Naive thymus-derived CD4-positive, alpha-beta T cell (primary cell): ENCODE measurements around the gene PCDHGA1. TPM values are rescaled to one million over a fixed set of nuclear protein-coding genes. Genes with fewer than 3 reads are reported as not detected.

Experiments
- ATAC-seq: fragments of 150-1000 bp; cut with Tn5 transposase; 2 replicates; pipeline ENCODE4 v1.10.0; 2021; ENCODE audit warnings: mild to moderate bottlenecking, moderate library complexity
- CTCF ChIA-PET: fragments of 350-600 bp; sonication (Branson Sonifier 250); formaldehyde crosslinking; loops from one replicate; lab custom pipeline; 2021; ENCODE audit warnings: antibody characterized with exemption; lab: Charles Lee
- POLR2A ChIA-PET: fragments of 350-600 bp; sonication (Branson Sonifier 250); formaldehyde crosslinking; loops from one replicate; lab custom pipeline; 2021; ENCODE audit warnings: antibody characterized with exemption, inconsistent platforms; lab: Charles Lee
- DNase-seq, 9 donors: peaks; one replicate each; pipeline versions ENCODE4 v3.0.0 to v3.0.0-alpha.2; 2020 to 2022; ENCODE audit warnings: mixed read lengths in 1 of 9
- H3K27ac ChIP-seq: one replicate; pipeline ENCODE4 v1.7.0; 2013; ENCODE audit warnings: mild to moderate bottlenecking, low read depth, low read length, moderate library complexity
- H3K27me3 ChIP-seq, 2 donors: one replicate each; pipeline ENCODE4 v1.7.0; 2013; ENCODE audit warnings: low read length in 2 of 2, mild to moderate bottlenecking in 2 of 2, moderate library complexity in 2 of 2; ENCODE audit not compliant: control insufficient read depth in 2 of 2, insufficient read depth in 2 of 2
- H3K36me3 ChIP-seq, 3 experiments: 1 replicate in 2 of 3; 2 replicates in 1 of 3; pipeline ENCODE4 v1.7.0; 2013; ENCODE audit warnings: low read length in 3 of 3, mild to moderate bottlenecking in 3 of 3, moderate library complexity in 1 of 3; ENCODE audit not compliant: insufficient read depth in 3 of 3, control insufficient read depth in 2 of 3
- H3K4me1 ChIP-seq, 2 donors: one replicate each; pipeline ENCODE4 v1.7.0; 2013; ENCODE audit warnings: low read length in 2 of 2, mild to moderate bottlenecking in 2 of 2, moderate library complexity in 1 of 2; ENCODE audit not compliant: control insufficient read depth in 2 of 2, insufficient read depth in 2 of 2
- H3K4me3 ChIP-seq: 2 replicates; pipeline ENCODE4 v1.7.0; 2013; ENCODE audit warnings: mild to moderate bottlenecking, low read length
- H3K9me3 ChIP-seq, 3 experiments: 1 replicate in 2 of 3; 2 replicates in 1 of 3; pipeline ENCODE4 v1.7.0; 2013; ENCODE audit warnings: low read length in 3 of 3; ENCODE audit not compliant: control insufficient read depth in 2 of 3
- H3K27ac Mint-ChIP-seq, 9 donors: one replicate each; pipeline ENCODE4 v1.8.0; 2020 to 2022; ENCODE audit warnings: mixed read lengths in 9 of 9, mild to moderate bottlenecking in 8 of 9, moderate library complexity in 5 of 9, inconsistent platforms in 2 of 9
- H3K27me3 Mint-ChIP-seq, 5 donors: one replicate each; pipeline ENCODE4 v1.8.0; 2021 to 2022; ENCODE audit warnings: mixed read lengths in 5 of 5, mild to moderate bottlenecking in 1 of 5
- H3K36me3 Mint-ChIP-seq, 5 donors: one replicate each; pipeline ENCODE4 v1.8.0; 2020 to 2022; ENCODE audit warnings: mixed read lengths in 5 of 5, mild to moderate bottlenecking in 3 of 5, inconsistent platforms in 1 of 5
- H3K4me1 Mint-ChIP-seq, 7 donors: one replicate each; pipeline ENCODE4 v1.8.0; 2020 to 2022; ENCODE audit warnings: mixed read lengths in 7 of 7, mild to moderate bottlenecking in 3 of 7, inconsistent platforms in 1 of 7
- H3K4me3 Mint-ChIP-seq, 10 donors: one replicate each; pipeline ENCODE4 v1.8.0; 2020 to 2022; ENCODE audit warnings: mild to moderate bottlenecking in 10 of 10, mixed read lengths in 10 of 10, moderate library complexity in 6 of 10, inconsistent platforms in 2 of 10
- H3K9me3 Mint-ChIP-seq, 11 donors: one replicate each; pipeline ENCODE4 v1.8.0; 2020 to 2022; ENCODE audit warnings: mixed read lengths in 11 of 11, mild to moderate bottlenecking in 4 of 11, inconsistent platforms in 1 of 11, moderate library complexity in 1 of 11
- intact Hi-C, 2 donors: fragments of 100-400 bp; cut with micrococcal nuclease; formaldehyde crosslinking; loops; one replicate each; pipeline ENCODE4 v1.15.1; 2023
- polyA plus RNA-seq, 2 donors: library from polyadenylated mRNA; unstranded; fragments of 300-500 nt; fragmentation: Illumina TruSeq; gene quantifications; one replicate each; pipeline ENCODE4 v1.2.3, GENCODE V29; 2021
- total RNA-seq, 6 experiments: library from RNA in 5 of 6; stranded (reverse) in 5 of 6; gene quantifications; 1 replicate in 5 of 6; 2 replicates in 1 of 6; pipeline ENCODE4 v1.2.3 and lab custom pipeline; 2021 to 2026

PCDHGA1 gene
- total and polyA plus RNA-seq, 7 experiments from 2014 or later = 0.08 to 0.54 (median 0.17) TPM; not detected in 2

- Histone ChIP-seq H3K4me1 (no peaks in the 10 kb centered on the region), H3K27ac (no peak overlapping the region), H3K9me3 (no peaks in the 10 kb centered on the region), H3K36me3 (no peaks in the 10 kb centered on the region), H3K27me3 (peaks cover 0 to 3% of the 10 kb centered on the region in 2 donors), H3K4me3 (no peak overlapping the region)
- peaks cover 0 to 5% (median 0%) of the 10 kb centered on the region in 11 donors for H3K9me3 Mint-ChIP-seq
- ChIA-PET POLR2A (no interaction called here), CTCF (no interaction called here)
- no peak for ATAC-seq
- no peak overlapping the region for H3K27ac Mint-ChIP-seq
- DNase-seq = no peak
- intact Hi-C loops = no loop called here
- H3K36me3 Mint-ChIP-seq = peaks cover 0 to 5% (median 4%) of the 10 kb centered on the region in 5 donors
- peaks cover 1 to 24% (median 11%) of the 10 kb centered on the region in 7 donors for H3K4me1 Mint-ChIP-seq
- peaks cover 42 to 71% (median 46%) of the 10 kb centered on the region in 5 donors for H3K27me3 Mint-ChIP-seq
- peak overlapping the region in 1 of 10 donors; percentile 20 for H3K4me3 Mint-ChIP-seq
Measured at GRCh38 chr5:141495453-141495811, 165.1 kb downstream of the PCDHGA1 start.

GRCh38 chr5:141496038-141496437 is 165.7 kb downstream of the PCDHGA1 start:
- H3K9me3 Mint-ChIP-seq = peaks cover 0 to 3% (median 0%) of the 10 kb centered on the region in 11 donors
- Histone ChIP-seq H3K36me3 (no peaks in the 10 kb centered on the region), H3K27ac (no peak overlapping the region), H3K9me3 (no peaks in the 10 kb centered on the region), H3K4me3 (no peak overlapping the region), H3K4me1 (no peaks in the 10 kb centered on the region), H3K27me3 (peaks cover 0 to 3% of the 10 kb centered on the region in 2 donors)
- ATAC-seq = no peak
- intact Hi-C loops = no loop called here
- no peak overlapping the region for H3K27ac Mint-ChIP-seq
- H3K36me3 Mint-ChIP-seq = peaks cover 0 to 5% (median under 1%) of the 10 kb centered on the region in 5 donors
- peaks cover 1 to 20% (median 10%) of the 10 kb centered on the region in 7 donors for H3K4me1 Mint-ChIP-seq
- H3K27me3 Mint-ChIP-seq = peaks cover 36 to 65% (median 40%) of the 10 kb centered on the region in 5 donors
- no peak overlapping the region for H3K4me3 Mint-ChIP-seq
- DNase-seq = no peak
- POLR2A ChIA-PET = no interaction called here
- CTCF ChIA-PET = no interaction called here

DNA sequence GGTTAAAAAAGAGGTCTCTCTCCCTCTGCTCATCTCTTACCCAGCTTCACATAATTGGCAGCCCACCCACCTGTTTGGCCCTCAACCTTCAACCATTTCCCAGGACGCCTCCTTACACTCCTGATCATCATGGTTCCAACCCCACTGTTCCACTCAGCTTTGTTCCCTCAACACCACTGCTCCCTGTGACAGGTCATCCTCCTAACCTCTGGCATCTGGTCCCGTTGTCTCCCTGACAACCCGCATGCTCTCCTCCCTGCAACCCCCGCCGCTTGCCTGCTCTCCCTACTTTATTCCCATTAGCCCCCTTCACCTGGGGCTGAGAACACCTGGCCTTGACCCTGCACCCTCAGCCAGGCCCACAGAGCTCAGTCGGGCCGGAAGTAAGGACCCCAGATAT is 171.4 kb downstream of the PCDHGA1 start:
- CTCF ChIA-PET = interaction anchor here (1.5 kb wide), 1 partner anchor 10 kb away, joined by 3 read pairs; no protein-coding TSS in a partner anchor
- H3K4me3 Mint-ChIP-seq = no peak overlapping the region
- no peaks in the 10 kb centered on the region for H3K4me1 Mint-ChIP-seq
- no peaks in the 10 kb centered on the region for H3K36me3 Mint-ChIP-seq
- DNase-seq (no peak), ATAC-seq (no peak)
- Histone ChIP-seq H3K4me3 (no peak overlapping the region), H3K9me3 (no peaks in the 10 kb centered on the region), H3K27ac (no peak overlapping the region), H3K27me3 (no peaks in the 10 kb centered on the region), H3K36me3 (no peaks in the 10 kb centered on the region), H3K4me1 (no peaks in the 10 kb centered on the region)
- peaks cover 3 to 27% (median 15%) of the 10 kb centered on the region in 5 donors for H3K27me3 Mint-ChIP-seq
- POLR2A ChIA-PET = no interaction called here
- intact Hi-C loops = no loop called here
- peaks cover 0 to 2% (median 0%) of the 10 kb centered on the region in 11 donors for H3K9me3 Mint-ChIP-seq
- no peak overlapping the region for H3K27ac Mint-ChIP-seq

- Mint-ChIP-seq H3K27me3 (peaks cover 0 to 16% (median 4%) of the 10 kb centered on the region in 5 donors), H3K36me3 (no peaks in the 10 kb centered on the region), H3K4me3 (no peak overlapping the region), H3K4me1 (no peaks in the 10 kb centered on the region), H3K27ac (no peak overlapping the region), H3K9me3 (peaks cover 0 to 2% (median 0%) of the 10 kb centered on the region in 11 donors)
- H3K4me3 ChIP-seq = no peak overlapping the region
- no peak overlapping the region for H3K27ac ChIP-seq
- CTCF ChIA-PET = no interaction called here
- DNase-seq = no peak
- no peaks in the 10 kb centered on the region for H3K27me3 ChIP-seq
- POLR2A ChIA-PET = no interaction called here
- H3K4me1 ChIP-seq = no peaks in the 10 kb centered on the region
- intact Hi-C loops = no loop called here
- H3K36me3 ChIP-seq = no peaks in the 10 kb centered on the region
- ATAC-seq = no peak
- H3K9me3 ChIP-seq = no peaks in the 10 kb centered on the region
Measured at GRCh38 chr5:141503681-141504080, 173.4 kb downstream of the PCDHGA1 start.

DNA sequence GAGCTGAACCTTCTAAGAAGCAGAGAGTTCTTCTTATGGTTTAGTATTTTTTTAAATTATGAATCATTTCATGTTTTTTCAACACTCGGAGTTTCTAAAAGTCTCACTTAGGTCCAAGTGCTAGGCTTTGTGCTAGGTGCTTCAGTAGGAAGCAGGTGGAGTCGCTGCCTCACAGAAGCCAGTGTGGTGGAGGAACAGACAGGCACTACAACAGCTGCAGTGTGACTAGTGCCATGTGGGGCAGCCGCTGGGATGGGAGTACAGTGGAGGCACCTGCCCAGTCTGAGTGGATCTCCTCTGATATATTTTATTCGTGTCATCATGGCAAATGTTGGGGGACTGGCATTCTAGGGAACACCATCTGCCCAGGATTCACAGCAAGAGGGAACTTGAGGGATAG is 173.9 kb downstream of the PCDHGA1 start:
- no peak for ATAC-seq
- H3K4me3 Mint-ChIP-seq = no peak overlapping the region
- Histone ChIP-seq H3K4me3 (no peak overlapping the region), H3K36me3 (no peaks in the 10 kb centered on the region), H3K27me3 (no peaks in the 10 kb centered on the region), H3K27ac (no peak overlapping the region), H3K9me3 (no peaks in the 10 kb centered on the region), H3K4me1 (no peaks in the 10 kb centered on the region)
- DNase-seq = no peak
- ChIA-PET CTCF (no interaction called here), POLR2A (no interaction called here)
- H3K9me3 Mint-ChIP-seq = peaks cover 0 to 2% (median 0%) of the 10 kb centered on the region in 11 donors
- peaks cover 0 to 4% (median 0%) of the 10 kb centered on the region in 7 donors for H3K4me1 Mint-ChIP-seq
- H3K27me3 Mint-ChIP-seq = peaks cover 0 to 13% (median 4%) of the 10 kb centered on the region in 5 donors
- no peaks in the 10 kb centered on the region for H3K36me3 Mint-ChIP-seq
- intact Hi-C loops = no loop called here
- no peak overlapping the region for H3K27ac Mint-ChIP-seq

DNA sequence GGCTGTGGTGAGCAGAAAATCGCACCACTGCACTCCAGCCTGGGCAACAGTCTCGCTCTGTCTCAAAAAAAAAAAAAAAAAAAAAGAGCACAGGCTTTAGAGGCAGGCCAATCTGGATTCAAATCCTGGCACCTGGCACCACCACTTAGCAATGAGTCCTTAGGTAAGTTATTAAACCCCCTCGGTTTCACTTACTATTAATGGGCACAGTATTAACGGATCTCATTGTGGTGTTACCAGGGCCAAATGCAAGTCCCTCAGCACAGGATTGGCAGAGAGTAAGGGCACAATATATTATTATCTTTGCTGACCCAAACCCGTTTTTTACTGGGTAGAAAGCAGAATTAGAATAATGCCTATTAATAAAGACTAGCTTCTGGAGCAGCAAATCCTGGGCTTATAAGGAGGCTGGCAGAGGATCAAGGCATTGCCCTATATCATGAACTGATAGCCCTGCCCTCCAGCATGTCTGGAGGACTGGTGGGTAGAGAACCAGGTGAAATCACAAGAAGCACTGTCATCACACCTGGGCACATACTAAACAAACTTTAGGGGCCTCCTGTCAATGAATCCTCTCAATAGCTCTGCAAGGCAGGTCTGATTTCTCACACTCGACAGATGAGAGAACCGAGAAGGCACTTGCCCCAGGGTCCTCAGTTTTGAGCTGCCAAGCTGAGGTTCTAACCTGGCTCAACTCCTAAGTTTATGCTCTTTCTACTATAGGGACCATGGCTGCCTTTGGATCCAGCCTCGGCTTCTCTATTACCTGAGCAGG is 176.3 kb downstream of the PCDHGA1 start:
- Histone ChIP-seq H3K4me1 (no peaks in the 10 kb centered on the region), H3K4me3 (no peak overlapping the region), H3K27ac (no peak overlapping the region), H3K27me3 (no peaks in the 10 kb centered on the region), H3K9me3 (no peaks in the 10 kb centered on the region), H3K36me3 (no peaks in the 10 kb centered on the region)
- Mint-ChIP-seq H3K36me3 (no peaks in the 10 kb centered on the region), H3K4me1 (peaks cover 0 to 5% (median 2%) of the 10 kb centered on the region in 7 donors), H3K27ac (no peak overlapping the region), H3K27me3 (peaks cover 0 to 12% (median 4%) of the 10 kb centered on the region in 5 donors), H3K4me3 (no peak overlapping the region), H3K9me3 (no peaks in the 10 kb centered on the region)
- no peak for DNase-seq
- POLR2A ChIA-PET = no interaction called here
- ATAC-seq = no peak
- CTCF ChIA-PET = no interaction called here
- intact Hi-C loops = no loop called here
